SHP77 treated with DMSO at 0.1 percent for 48 hours (cell line): ENCODE data around the gene RRM2.

ENCODE experiments used
- DNase-seq: peaks from one replicate; lab custom pipeline; 2025; lab: John Stamatoyannopoulos, UW

Gene RRM2

DNA sequence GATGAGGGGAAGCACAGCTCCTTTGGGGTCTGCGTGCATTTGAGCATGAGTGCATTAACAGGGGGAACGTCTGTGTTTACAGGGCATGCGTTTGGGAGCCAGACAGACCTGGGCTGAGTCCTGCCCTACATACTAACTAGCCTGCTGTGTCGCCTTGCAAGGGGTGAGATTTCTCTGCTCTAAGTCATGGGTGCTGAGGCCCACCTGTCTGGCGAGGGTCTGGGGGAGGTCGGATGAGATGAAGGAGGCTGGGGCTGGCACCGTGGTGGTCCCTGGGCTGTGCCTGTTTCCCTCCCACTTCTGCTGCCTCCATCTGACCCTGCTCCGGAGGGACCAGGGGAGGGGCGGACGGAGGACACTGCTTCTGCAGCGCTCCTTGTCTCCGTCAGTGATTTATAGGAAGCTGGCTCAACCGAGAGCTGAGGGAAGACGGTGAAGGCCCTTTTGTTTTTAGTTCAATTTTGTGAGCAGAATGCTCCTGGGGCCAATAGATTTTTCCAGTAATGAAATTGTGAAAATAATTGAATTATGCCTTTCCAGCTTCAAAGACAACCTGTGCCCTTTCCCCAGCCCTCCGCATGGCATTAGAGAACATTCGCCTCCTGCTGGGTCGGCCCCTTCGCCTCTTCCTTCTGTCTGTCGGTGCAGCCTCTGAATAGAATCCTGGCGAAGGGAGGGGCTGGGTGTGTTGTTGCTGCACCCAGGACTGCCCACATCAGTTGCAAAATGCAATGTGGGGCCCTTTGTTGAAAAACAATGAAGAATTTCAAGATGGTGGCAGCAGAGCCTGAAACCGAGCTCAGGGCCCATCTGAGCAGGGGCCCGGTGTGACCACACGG lies 49.7 kb downstream of the RRM2 start:
- DNase-seq, result no peak

DNA sequence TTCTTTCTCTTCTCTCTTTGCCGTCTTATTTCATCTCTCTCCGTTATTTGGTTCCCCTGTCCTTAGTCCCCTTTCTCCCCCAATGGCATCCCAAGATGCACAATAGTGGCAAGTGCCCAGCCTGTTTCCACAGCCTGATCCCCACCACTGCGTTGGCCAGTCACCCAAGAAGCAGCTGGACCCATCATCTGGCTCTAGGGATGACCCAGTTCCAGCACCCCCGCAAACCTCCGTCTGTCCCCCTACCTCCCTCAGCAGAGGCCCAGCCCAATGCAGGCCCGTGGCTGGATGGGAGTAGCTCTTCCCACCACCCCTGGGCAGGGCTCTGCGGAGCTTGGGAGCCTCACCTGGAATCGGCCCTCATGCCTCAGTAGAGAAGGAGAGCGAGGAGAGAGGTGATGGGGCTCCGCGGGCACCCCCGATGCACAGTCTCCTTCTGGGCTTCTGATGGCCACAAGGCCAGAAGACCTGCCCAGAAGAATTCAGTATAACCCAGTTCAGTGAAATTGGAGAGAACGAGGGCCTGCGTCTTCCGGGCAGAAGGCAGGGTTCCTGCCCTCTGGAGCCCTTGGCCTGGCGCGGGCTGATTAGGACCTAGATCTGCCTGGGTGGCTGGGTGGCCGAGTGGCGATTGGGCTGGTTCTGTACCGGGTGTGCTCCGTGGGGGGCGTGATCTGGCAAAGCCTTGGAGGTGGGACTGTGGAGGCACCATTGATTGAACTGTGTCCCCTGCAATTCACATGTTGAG lies 50.9 kb downstream of the RRM2 start:
- DNase-seq, result no peak

GRCh38 chr2:10174173-10174572 lies 51.6 kb downstream of the RRM2 start:
- no peak for DNase-seq

DNA sequence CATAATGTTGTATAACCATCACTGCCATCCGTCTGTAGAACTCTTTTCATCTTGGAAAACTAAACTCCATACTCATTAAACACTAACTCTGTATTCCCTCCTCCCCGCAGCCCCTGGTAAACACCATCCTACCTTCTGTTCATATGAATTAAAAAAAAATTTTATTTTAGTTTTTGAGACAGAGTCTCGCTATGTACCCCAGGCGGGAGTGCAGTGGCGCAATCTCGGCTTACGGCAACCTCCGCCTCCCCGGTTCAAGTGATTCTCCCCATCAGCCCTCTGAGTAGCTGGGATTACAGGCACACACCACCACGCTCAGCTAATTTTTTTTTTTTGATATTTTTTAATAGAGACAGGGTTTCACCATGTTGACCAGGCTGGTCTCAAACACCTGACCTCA lies 52.9 kb downstream of the RRM2 start:
- DNase-seq, result no peak

DNA sequence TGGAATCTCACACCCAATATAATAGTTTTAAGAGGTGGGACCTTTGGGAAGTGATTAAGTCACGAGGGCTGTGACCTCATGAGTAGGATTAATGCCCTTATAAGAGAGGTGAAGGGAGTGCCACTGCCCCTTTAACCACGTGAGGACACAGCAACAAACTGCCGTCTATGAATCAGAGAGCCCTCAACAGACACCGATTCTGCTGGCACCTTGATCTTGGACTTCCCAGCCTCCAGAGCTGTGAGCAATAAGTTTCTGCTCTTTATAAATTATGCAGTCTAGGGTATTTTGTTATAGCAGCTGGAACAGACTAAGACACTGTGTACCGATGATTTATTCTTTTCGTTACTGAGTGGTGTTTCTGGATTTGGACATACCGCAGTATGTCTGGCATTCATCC lies 56.2 kb downstream of the RRM2 start:
- DNase-seq, result no peak

DNA sequence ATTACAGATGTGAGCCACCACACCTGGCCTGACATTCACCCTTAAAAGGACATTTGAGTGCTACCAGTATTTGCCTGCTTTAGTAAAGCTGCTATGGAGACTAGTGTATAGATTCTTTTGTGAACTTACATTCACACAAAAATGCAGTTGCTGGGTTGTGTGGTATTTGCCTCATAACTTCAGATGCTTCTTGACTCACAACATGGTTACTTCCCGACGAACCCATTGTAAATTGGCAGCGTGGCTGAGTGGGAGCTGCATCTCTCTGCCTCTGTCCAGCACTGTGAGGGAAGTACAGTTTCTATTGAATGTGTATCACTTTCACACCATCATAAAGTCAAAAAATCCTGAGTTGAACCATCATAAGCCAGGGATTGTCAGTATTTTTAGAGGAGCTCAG lies 56.9 kb downstream of the RRM2 start:
- no peak for DNase-seq

DNA sequence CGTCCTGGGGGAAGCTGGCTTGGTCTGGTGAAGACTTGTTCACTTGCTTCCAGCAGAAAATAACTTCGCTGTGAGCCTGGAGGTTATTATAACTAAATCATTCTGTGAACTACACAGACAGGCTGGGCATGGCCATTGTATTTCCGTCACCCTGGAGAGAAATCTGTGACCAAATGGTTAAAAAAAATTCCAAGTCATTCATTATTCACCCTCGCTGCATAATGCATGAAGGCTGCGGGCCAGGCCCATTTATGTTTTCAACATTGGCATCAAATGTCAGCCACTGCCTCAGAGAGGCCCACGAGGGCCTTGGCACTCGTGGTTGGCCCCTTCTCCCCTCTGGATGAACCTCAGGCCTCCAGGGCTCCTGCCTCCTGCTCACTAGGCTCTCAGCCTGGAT lies 57.7 kb downstream of the RRM2 start:
- no peak for DNase-seq
